Loucy (cell line): Measurements from ENCODE around the gene PLPPR5.

Experiments
- H2AFZ ChIP-seq: fragments of 200-600 bp; sonication (generic); 2 replicates; pipeline ENCODE4 v1.6.0; 2016; ENCODE audit warnings: antibody characterized with exemption, mild to moderate bottlenecking, low read length, moderate library complexity
- H3F3A ChIP-seq: fragments of 200-600 bp; 2 replicates; pipeline ENCODE4 v1.6.0; 2016; ENCODE audit warnings: antibody characterized with exemption, low read depth, mild to moderate bottlenecking
- H3K27me3 ChIP-seq: fragments of 200-600 bp; sonication (generic); 2 replicates; pipeline ENCODE4 v1.6.1; 2014; ENCODE audit warnings: low read length, mild to moderate bottlenecking; ENCODE audit not compliant: insufficient read depth, poor library complexity, severe bottlenecking
- H3K36me3 ChIP-seq: fragments of 200-600 bp; sonication (generic); 2 replicates; pipeline ENCODE4 v1.6.1; 2016; ENCODE audit warnings: low read length; ENCODE audit not compliant: insufficient read depth
- H3K4me1 ChIP-seq: fragments of 200-600 bp; sonication (generic); 2 replicates; pipeline ENCODE4 v1.5.1; 2014; ENCODE audit warnings: low read length, mild to moderate bottlenecking; ENCODE audit not compliant: insufficient read depth, poor library complexity, severe bottlenecking
- H3K4me2 ChIP-seq: fragments of 200-600 bp; sonication (generic); 2 replicates; pipeline ENCODE4 v1.6.0; 2014; ENCODE audit warnings: antibody characterized with exemption, low read length, low read depth, mild to moderate bottlenecking; ENCODE audit not compliant: poor library complexity, severe bottlenecking
- H3K4me3 ChIP-seq: fragments of 200-600 bp; sonication (generic); 2 replicates; pipeline ENCODE4 v1.5.1; 2014; ENCODE audit warnings: low read length, mild to moderate bottlenecking, mixed read lengths; ENCODE audit not compliant: poor library complexity, severe bottlenecking
- H3K79me2 ChIP-seq: fragments of 200-600 bp; sonication (generic); 2 replicates; pipeline ENCODE4 v1.6.1; 2014; ENCODE audit warnings: low read length; ENCODE audit not compliant: insufficient read depth
- H3K9ac ChIP-seq: fragments of 200-600 bp; sonication (generic); 2 replicates; pipeline ENCODE4 v1.6.0; 2014; ENCODE audit warnings: mild to moderate bottlenecking, low read depth, low read length, moderate library complexity; ENCODE audit not compliant: poor library complexity, severe bottlenecking
- H3K9me2 ChIP-seq: fragments of 200-600 bp; sonication (generic); replicated peaks from 2 replicates; pipeline ENCODE4 v1.6.1; 2016; ENCODE audit warnings: low read depth, low read length, mixed read lengths
- H3K9me3 ChIP-seq: fragments of 200-600 bp; sonication (generic); 2 replicates; pipeline ENCODE4 v1.6.1; 2014; ENCODE audit warnings: mild to moderate bottlenecking, antibody characterized with exemption, low read length, low read depth; ENCODE audit not compliant: insufficient read depth
- H4K20me1 ChIP-seq: fragments of 200-600 bp; sonication (generic); 2 replicates; pipeline ENCODE4 v1.6.0; 2014; ENCODE audit warnings: antibody characterized with exemption, low read length, mild to moderate bottlenecking; ENCODE audit not compliant: insufficient read depth, poor library complexity, severe bottlenecking
- EZH2phosphoT487 ChIP-seq: fragments of 200-600 bp; IDR thresholded peaks from 2 replicates; pipeline ENCODE4 v1.6.1; 2018; ENCODE audit warnings: antibody characterized with exemption, mild to moderate bottlenecking, moderate library complexity, borderline replicate concordance
- TF ChIP-seq, protein P1 (sequence below): fragments of 200-600 bp; sonication (generic); conservative IDR thresholded peaks from 2 replicates; pipeline ENCODE4 v1.5.1; 2014; ENCODE audit warnings: mild to moderate bottlenecking, antibody characterized with exemption, low read length

Gene PLPPR5

DNA sequence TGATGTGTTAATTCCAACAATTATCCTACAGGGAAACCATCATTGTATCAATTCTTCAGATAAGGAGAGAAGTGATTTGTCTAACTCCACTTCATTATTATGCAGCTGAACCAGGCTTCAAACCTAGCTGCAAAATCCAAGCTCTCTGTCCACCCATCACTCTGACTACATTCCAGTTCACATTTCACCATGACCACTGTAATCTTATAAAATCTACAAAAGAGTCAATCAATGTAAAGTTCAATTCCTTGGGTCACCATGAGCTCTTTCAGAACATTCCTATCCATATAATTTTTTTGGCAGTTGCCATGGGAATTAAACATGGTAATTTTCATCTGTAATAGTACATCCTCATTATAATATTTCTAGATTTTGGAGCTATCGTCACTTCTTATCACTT, 100.9 kb downstream of the PLPPR5 start:
- H3K36me3 ChIP-seq = no peaks in the 10 kb centered on the region
- H3F3A ChIP-seq = no peaks in the 10 kb centered on the region
- TF ChIP-seq, protein P1, sequence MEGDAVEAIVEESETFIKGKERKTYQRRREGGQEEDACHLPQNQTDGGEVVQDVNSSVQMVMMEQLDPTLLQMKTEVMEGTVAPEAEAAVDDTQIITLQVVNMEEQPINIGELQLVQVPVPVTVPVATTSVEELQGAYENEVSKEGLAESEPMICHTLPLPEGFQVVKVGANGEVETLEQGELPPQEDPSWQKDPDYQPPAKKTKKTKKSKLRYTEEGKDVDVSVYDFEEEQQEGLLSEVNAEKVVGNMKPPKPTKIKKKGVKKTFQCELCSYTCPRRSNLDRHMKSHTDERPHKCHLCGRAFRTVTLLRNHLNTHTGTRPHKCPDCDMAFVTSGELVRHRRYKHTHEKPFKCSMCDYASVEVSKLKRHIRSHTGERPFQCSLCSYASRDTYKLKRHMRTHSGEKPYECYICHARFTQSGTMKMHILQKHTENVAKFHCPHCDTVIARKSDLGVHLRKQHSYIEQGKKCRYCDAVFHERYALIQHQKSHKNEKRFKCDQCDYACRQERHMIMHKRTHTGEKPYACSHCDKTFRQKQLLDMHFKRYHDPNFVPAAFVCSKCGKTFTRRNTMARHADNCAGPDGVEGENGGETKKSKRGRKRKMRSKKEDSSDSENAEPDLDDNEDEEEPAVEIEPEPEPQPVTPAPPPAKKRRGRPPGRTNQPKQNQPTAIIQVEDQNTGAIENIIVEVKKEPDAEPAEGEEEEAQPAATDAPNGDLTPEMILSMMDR = no peak
- TF ChIP-seq EZH2phosphoT487 = no peak
- no peak overlapping the region for H3K9ac ChIP-seq
- no peaks in the 10 kb centered on the region for H3K4me1 ChIP-seq
- H4K20me1 ChIP-seq = no peaks in the 10 kb centered on the region
- no peaks in the 10 kb centered on the region for H3K9me3 ChIP-seq
- H3K79me2 ChIP-seq = no peaks in the 10 kb centered on the region
- no peaks in the 10 kb centered on the region for H3K27me3 ChIP-seq
- H3K9me2 ChIP-seq = no peaks in the 10 kb centered on the region
- no peak overlapping the region for H2AFZ ChIP-seq
- no peak overlapping the region for H3K4me3 ChIP-seq
- H3K4me2 ChIP-seq = no peak overlapping the region

DNA sequence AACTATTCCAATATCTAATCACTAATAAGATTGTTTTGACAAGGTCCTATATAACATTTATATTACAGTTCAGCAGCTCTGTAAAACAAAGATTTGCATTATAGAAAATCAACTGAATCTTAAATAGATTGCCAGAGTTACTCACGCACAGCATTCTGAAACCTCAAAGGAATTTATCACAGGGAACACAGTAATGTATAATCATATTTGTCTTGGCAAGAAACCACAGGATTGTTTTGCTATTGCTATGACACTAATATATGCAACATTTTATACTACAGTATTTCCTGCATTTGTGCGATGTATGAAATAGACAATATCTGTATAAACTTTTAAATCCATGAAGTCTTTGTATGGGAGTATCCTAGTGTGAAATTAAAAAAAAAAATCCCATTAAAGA, 101.4 kb downstream of the PLPPR5 start:
- no peaks in the 10 kb centered on the region for H3K9me3 ChIP-seq
- H3K4me1 ChIP-seq = no peaks in the 10 kb centered on the region
- no peaks in the 10 kb centered on the region for H3K27me3 ChIP-seq
- no peak overlapping the region for H2AFZ ChIP-seq
- H3K9ac ChIP-seq = no peak overlapping the region
- H3K4me3 ChIP-seq = no peak overlapping the region
- H3K79me2 ChIP-seq = no peaks in the 10 kb centered on the region
- TF ChIP-seq EZH2phosphoT487 = no peak
- TF ChIP-seq, protein P1 = no peak
- H4K20me1 ChIP-seq = no peaks in the 10 kb centered on the region
- no peaks in the 10 kb centered on the region for H3K36me3 ChIP-seq
- no peak overlapping the region for H3K4me2 ChIP-seq
- no peaks in the 10 kb centered on the region for H3K9me2 ChIP-seq
- H3F3A ChIP-seq = no peaks in the 10 kb centered on the region

DNA sequence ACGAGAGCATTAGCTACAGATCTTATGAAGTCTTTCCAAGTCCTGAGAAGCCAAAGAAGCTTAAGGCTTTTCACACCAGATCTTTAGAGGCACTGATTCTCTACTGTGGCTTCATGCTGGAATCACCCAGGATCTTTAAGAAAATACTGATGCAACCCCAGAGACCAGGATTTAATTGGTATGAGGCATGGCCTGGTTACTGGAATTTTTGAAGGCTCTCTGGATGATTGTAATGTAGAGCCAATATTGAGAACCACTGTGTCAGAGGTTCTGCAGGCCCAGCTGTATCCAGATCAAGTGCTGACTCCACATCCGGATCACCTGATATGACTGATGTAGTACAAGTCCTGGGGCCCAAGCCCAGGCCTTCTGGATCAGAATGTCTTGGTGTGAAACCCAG, 105.7 kb downstream of the PLPPR5 start:
- H3K4me3 ChIP-seq = no peak overlapping the region
- no peak overlapping the region for H3K4me2 ChIP-seq
- no peaks in the 10 kb centered on the region; the same call in 1 of the 2 replicates for H3K36me3 ChIP-seq
- no peaks in the 10 kb centered on the region for H3K27me3 ChIP-seq
- TF ChIP-seq, protein P1 = no peak
- H3K9ac ChIP-seq = no peak overlapping the region
- H3K9me3 ChIP-seq = no peaks in the 10 kb centered on the region
- H3K9me2 ChIP-seq = no peaks in the 10 kb centered on the region
- no peak overlapping the region; the same call in 1 of the 2 replicates for H2AFZ ChIP-seq
- H3K4me1 ChIP-seq = no peaks in the 10 kb centered on the region
- no peaks in the 10 kb centered on the region for H4K20me1 ChIP-seq
- H3K79me2 ChIP-seq = no peaks in the 10 kb centered on the region
- no peaks in the 10 kb centered on the region for H3F3A ChIP-seq
